GM19035 (cell line): ENCODE results near the gene SLC10A7.
"Not testable (repeated sequence)": the region's sequence is repeated elsewhere in the genome, so short reads cannot be mapped to it uniquely, and the experiment has no call there.

Experiments used
- ATAC-seq: cut with Tn5 transposase; IDR thresholded peaks from one replicate; pipeline ENCODE4 v1.9.1; 2021; ENCODE audit not compliant: unreplicated experiment

SLC10A7 gene

GRCh38 chr4:146368209-146368608, 153.5 kb downstream of the SLC10A7 start:
- no peak for ATAC-seq

GRCh38 chr4:146367347-146367746, 154.4 kb downstream of the SLC10A7 start:
- ATAC-seq, result no peak

- no peak for ATAC-seq
Measured at GRCh38 chr4:146359771-146360170, 162.0 kb downstream of the SLC10A7 start.

GRCh38 chr4:146350114-146350513, 171.6 kb downstream of the SLC10A7 start:
- not testable (repeated sequence) for ATAC-seq

- ATAC-seq, result no peak
Measured at GRCh38 chr4:146349306-146349705, 172.4 kb downstream of the SLC10A7 start.

GRCh38 chr4:146347822-146348221, 173.9 kb downstream of the SLC10A7 start:
- no peak for ATAC-seq

- ATAC-seq, result no peak
Measured at GRCh38 chr4:146346276-146346675, 175.5 kb downstream of the SLC10A7 start.

- no peak for ATAC-seq
Measured at GRCh38 chr4:146343776-146344175, 178.0 kb downstream of the SLC10A7 start.

GRCh38 chr4:146343199-146343598, 178.5 kb downstream of the SLC10A7 start:
- ATAC-seq, result peak; percentile 74

GRCh38 chr4:146342600-146343192, 179.0 kb downstream of the SLC10A7 start:
- ATAC-seq, result peak; percentile 45

GRCh38 chr4:146340798-146341197, 180.9 kb downstream of the SLC10A7 start:
- ATAC-seq, result no peak

GRCh38 chr4:146338512-146338911, 183.2 kb downstream of the SLC10A7 start:
- ATAC-seq, result no peak

GRCh38 chr4:146336410-146336807, 185.3 kb downstream of the SLC10A7 start:
- no peak for ATAC-seq

GRCh38 chr4:146335763-146336409, 185.9 kb downstream of the SLC10A7 start:
- no peak for ATAC-seq

- no peak for ATAC-seq
Measured at GRCh38 chr4:146334862-146335449, 186.8 kb downstream of the SLC10A7 start.

- ATAC-seq, result no peak
Measured at GRCh38 chr4:146333895-146334262, 187.9 kb downstream of the SLC10A7 start.

GRCh38 chr4:146333187-146333894, 188.4 kb downstream of the SLC10A7 start:
- ATAC-seq, result peak; percentile 95

- no peak for ATAC-seq
Measured at GRCh38 chr4:146330392-146330791, 191.3 kb downstream of the SLC10A7 start.

- ATAC-seq, result no peak
Measured at GRCh38 chr4:146329050-146329716, 192.6 kb downstream of the SLC10A7 start.

- no peak for ATAC-seq
Measured at GRCh38 chr4:146327859-146328650, 193.7 kb downstream of the SLC10A7 start.

GRCh38 chr4:146318894-146319293, 202.8 kb downstream of the SLC10A7 start:
- no peak for ATAC-seq
